Karpas-422 (cell line): Measurements from ENCODE around the gene ZCCHC7. TPM values are rescaled to one million over a fixed set of nuclear protein-coding genes. Genes with fewer than 3 reads are reported as not detected.

Experiments used
- DNase-seq: peaks from one replicate; pipeline ENCODE4 v3.0.0-alpha.2; 2015
- H2AFZ ChIP-seq: fragments of 200-600 bp; sonication (generic); 2 replicates; pipeline ENCODE4 v1.6.1; 2014; ENCODE audit warnings: antibody characterized with exemption, low read length, mixed read lengths
- H3K27ac ChIP-seq: fragments of 200-600 bp; sonication (generic); 2 replicates; pipeline ENCODE4 v1.5.1; 2014; ENCODE audit warnings: mild to moderate bottlenecking, low read length, moderate library complexity
- H3K27me3 ChIP-seq: fragments of 200-600 bp; sonication (generic); 2 replicates; pipeline ENCODE4 v1.6.1; 2014; ENCODE audit warnings: low read length, mixed read lengths
- H3K36me3 ChIP-seq: fragments of 200-600 bp; sonication (generic); 2 replicates; pipeline ENCODE4 v1.6.1; 2014; ENCODE audit warnings: low read length, mixed read lengths; ENCODE audit not compliant: insufficient read depth
- H3K4me1 ChIP-seq: fragments of 200-600 bp; sonication (generic); 2 replicates; pipeline ENCODE4 v1.6.1; 2014; ENCODE audit warnings: mild to moderate bottlenecking, low read length, mixed read lengths
- H3K4me2 ChIP-seq: fragments of 200-600 bp; sonication (generic); 2 replicates; pipeline ENCODE4 v1.6.1; 2014; ENCODE audit warnings: low read length, low read depth, mild to moderate bottlenecking; ENCODE audit not compliant: poor library complexity, severe bottlenecking
- H3K4me3 ChIP-seq: fragments of 200-600 bp; sonication (generic); 2 replicates; pipeline ENCODE4 v1.5.1; 2014; ENCODE audit warnings: mild to moderate bottlenecking, antibody characterized with exemption, low read length, mixed read lengths
- H3K79me2 ChIP-seq: fragments of 200-600 bp; sonication (generic); 2 replicates; pipeline ENCODE4 v1.6.1; 2014; ENCODE audit warnings: mild to moderate bottlenecking, low read length, mixed read lengths
- H3K9ac ChIP-seq: fragments of 200-600 bp; sonication (generic); 2 replicates; pipeline ENCODE4 v1.6.0; 2014; ENCODE audit warnings: low read length
- H3K9me2 ChIP-seq: fragments of 200-600 bp; sonication (generic), shearing (Covaris generic); replicated peaks from 2 replicates; pipeline ENCODE4 v1.6.0; 2014; ENCODE audit warnings: mild to moderate bottlenecking, low read length, moderate library complexity; ENCODE audit not compliant: insufficient read depth
- H3K9me3 ChIP-seq: fragments of 300-700, 200-600 bp; sonication (generic); 2 replicates; pipeline ENCODE4 v1.6.1; 2014; ENCODE audit warnings: low read length, mixed read lengths
- H4K20me1 ChIP-seq: fragments of 200-600 bp; sonication (generic); 2 replicates; pipeline ENCODE4 v1.6.1; 2014; ENCODE audit warnings: mild to moderate bottlenecking, antibody characterized with exemption, low read length, low read depth; ENCODE audit not compliant: insufficient read depth
- total RNA-seq: library from RNA; depleted of rRNA; stranded (reverse); fragments of >200 nt; shearing (Covaris generic); gene quantifications from 2 replicates; pipeline ENCODE4 v1.2.3, GENCODE V29; 2014; ENCODE audit warnings: low replicate concordance

ZCCHC7 gene
- total RNA-seq, 1 experiment from 2014 or later, result 85.1 TPM

- Histone ChIP-seq H4K20me1 (no peaks in the 10 kb centered on the region), H3K4me2 (no peak overlapping the region), H3K9me3 (no peaks in the 10 kb centered on the region), H3K27me3 (no peaks in the 10 kb centered on the region), H3K79me2 (peaks cover 45% of the 10 kb centered on the region), H2AFZ (no peak overlapping the region), H3K4me3 (no peak overlapping the region), H3K4me1 (peaks cover 44% of the 10 kb centered on the region), H3K9ac (no peak overlapping the region), H3K36me3 (peaks cover 3% of the 10 kb centered on the region; the same call in 1 of the 2 replicates), H3K27ac (peak overlapping the region; percentile 100; the same call in 1 of the 2 replicates), H3K9me2 (no peaks in the 10 kb centered on the region)
- DNase-seq, result no peak
These were observed 222.5 kb downstream of the ZCCHC7 start for GRCh38 chr9:37342895-37343294.

- peaks cover 3% of the 10 kb centered on the region; the same call in 1 of the 2 replicates for H3K36me3 ChIP-seq
- H3K9me2 ChIP-seq, result no peaks in the 10 kb centered on the region
- no peaks in the 10 kb centered on the region for H3K9me3 ChIP-seq
- no peak overlapping the region for H3K4me2 ChIP-seq
- H3K9ac ChIP-seq, result no peak overlapping the region
- H3K27ac ChIP-seq, result peak overlapping the region; percentile 100; the same call in 1 of the 2 replicates
- H3K27me3 ChIP-seq, result no peaks in the 10 kb centered on the region
- H3K79me2 ChIP-seq, result peaks cover 44% of the 10 kb centered on the region
- no peak overlapping the region for H2AFZ ChIP-seq
- no peak for DNase-seq
- no peak overlapping the region for H3K4me3 ChIP-seq
- peaks cover 36% of the 10 kb centered on the region for H3K4me1 ChIP-seq
- no peaks in the 10 kb centered on the region for H4K20me1 ChIP-seq
These were observed 223.3 kb downstream of the ZCCHC7 start for GRCh38 chr9:37343724-37344123.

GRCh38 chr9:37345038-37345437 is 224.7 kb downstream of the ZCCHC7 start:
- Histone ChIP-seq H3K9ac (no peak overlapping the region), H3K36me3 (peaks cover 6% of the 10 kb centered on the region; the same call in 1 of the 2 replicates), H3K4me2 (no peak overlapping the region), H3K4me3 (no peak overlapping the region), H2AFZ (no peak overlapping the region), H3K4me1 (peaks cover 23% of the 10 kb centered on the region), H3K9me2 (no peaks in the 10 kb centered on the region), H3K27ac (peak overlapping the region; percentile 9; the same call in 1 of the 2 replicates), H3K79me2 (peaks cover 32% of the 10 kb centered on the region), H4K20me1 (no peaks in the 10 kb centered on the region), H3K9me3 (no peaks in the 10 kb centered on the region), H3K27me3 (no peaks in the 10 kb centered on the region)
- no peak for DNase-seq

- peaks cover 12% of the 10 kb centered on the region; the same call in 1 of the 2 replicates for H3K36me3 ChIP-seq
These were observed 228.5 kb downstream of the ZCCHC7 start for GRCh38 chr9:37348917-37349316.

GRCh38 chr9:37350486-37351190 is 230.3 kb downstream of the ZCCHC7 start:
- H3K27me3 ChIP-seq, result no peaks in the 10 kb centered on the region
- peaks cover 19% of the 10 kb centered on the region for H3K4me1 ChIP-seq
- H3K4me3 ChIP-seq, result no peak overlapping the region
- H3K9me2 ChIP-seq, result no peaks in the 10 kb centered on the region
- peaks cover 12% of the 10 kb centered on the region; the same call in 1 of the 2 replicates for H3K36me3 ChIP-seq
- H3K79me2 ChIP-seq, result no peaks in the 10 kb centered on the region
- H3K4me2 ChIP-seq, result no peak overlapping the region
- no peak for DNase-seq
- no peak overlapping the region for H2AFZ ChIP-seq
- no peak overlapping the region for H3K27ac ChIP-seq
- H3K9ac ChIP-seq, result no peak overlapping the region
- no peaks in the 10 kb centered on the region for H3K9me3 ChIP-seq
- H4K20me1 ChIP-seq, result no peaks in the 10 kb centered on the region

More at GRCh38 chr9:37348917-37349316, 228.5 kb downstream of the ZCCHC7 start:
- Histone ChIP-seq H3K9me2 (no peaks in the 10 kb centered on the region), H3K9me3 (no peaks in the 10 kb centered on the region), H3K9ac (no peak overlapping the region), H3K4me2 (no peak overlapping the region), H3K4me1 (peaks cover 2% of the 10 kb centered on the region), H4K20me1 (no peaks in the 10 kb centered on the region), H3K27ac (no peak overlapping the region), H3K4me3 (no peak overlapping the region), H3K79me2 (peaks cover 5% of the 10 kb centered on the region), H2AFZ (no peak overlapping the region), H3K27me3 (no peaks in the 10 kb centered on the region)
- no peak for DNase-seq

- peak overlapping the region; percentile 21; the same call in 1 of the 2 replicates for H3K27ac ChIP-seq
- no peaks in the 10 kb centered on the region for H3K9me3 ChIP-seq
- no peak overlapping the region for H3K9ac ChIP-seq
- no peaks in the 10 kb centered on the region for H3K27me3 ChIP-seq
- H3K4me2 ChIP-seq, result no peak overlapping the region
- no peaks in the 10 kb centered on the region for H3K79me2 ChIP-seq
- H2AFZ ChIP-seq, result no peak overlapping the region
- H4K20me1 ChIP-seq, result no peaks in the 10 kb centered on the region
- H3K4me3 ChIP-seq, result no peak overlapping the region
- DNase-seq, result no peak
- H3K9me2 ChIP-seq, result no peaks in the 10 kb centered on the region
- H3K4me1 ChIP-seq, result peaks cover 22% of the 10 kb centered on the region
- peaks cover 27% of the 10 kb centered on the region for H3K36me3 ChIP-seq
These were observed 233.4 kb downstream of the ZCCHC7 start for GRCh38 chr9:37353791-37354190.

- no peaks in the 10 kb centered on the region for H3K9me3 ChIP-seq
- H3K36me3 ChIP-seq, result peaks cover 23% of the 10 kb centered on the region; the same call in 1 of the 2 replicates
- H3K27me3 ChIP-seq, result no peaks in the 10 kb centered on the region
- peaks cover 33% of the 10 kb centered on the region for H3K4me1 ChIP-seq
- no peaks in the 10 kb centered on the region for H4K20me1 ChIP-seq
- H3K9ac ChIP-seq, result no peak overlapping the region
- no peaks in the 10 kb centered on the region for H3K79me2 ChIP-seq
- no peak overlapping the region for H2AFZ ChIP-seq
- no peak for DNase-seq
- H3K27ac ChIP-seq, result peak overlapping the region; percentile 100
- no peak overlapping the region for H3K4me3 ChIP-seq
- H3K9me2 ChIP-seq, result no peaks in the 10 kb centered on the region
- no peak overlapping the region for H3K4me2 ChIP-seq
These were observed 242.1 kb downstream of the ZCCHC7 start for GRCh38 chr9:37362430-37362829.

- H3K79me2 ChIP-seq, result no peaks in the 10 kb centered on the region
- no peaks in the 10 kb centered on the region for H3K27me3 ChIP-seq
- H3K9me2 ChIP-seq, result no peaks in the 10 kb centered on the region
- H3K9ac ChIP-seq, result no peak overlapping the region; the same call in 1 of the 2 replicates
- DNase-seq, result peak; percentile 54
- no peak overlapping the region for H3K4me3 ChIP-seq
- H3K9me3 ChIP-seq, result no peaks in the 10 kb centered on the region
- H3K4me1 ChIP-seq, result peaks cover 33% of the 10 kb centered on the region
- H3K27ac ChIP-seq, result peak overlapping the region; percentile 100
- H3K4me2 ChIP-seq, result no peak overlapping the region
- no peaks in the 10 kb centered on the region for H4K20me1 ChIP-seq
- H3K36me3 ChIP-seq, result peaks cover 21% of the 10 kb centered on the region; the same call in 1 of the 2 replicates
- no peak overlapping the region for H2AFZ ChIP-seq
These were observed 242.8 kb downstream of the ZCCHC7 start for GRCh38 chr9:37363124-37363523.
